ENCODE data around the gene ZKSCAN2.

Gene ZKSCAN2

DNA sequence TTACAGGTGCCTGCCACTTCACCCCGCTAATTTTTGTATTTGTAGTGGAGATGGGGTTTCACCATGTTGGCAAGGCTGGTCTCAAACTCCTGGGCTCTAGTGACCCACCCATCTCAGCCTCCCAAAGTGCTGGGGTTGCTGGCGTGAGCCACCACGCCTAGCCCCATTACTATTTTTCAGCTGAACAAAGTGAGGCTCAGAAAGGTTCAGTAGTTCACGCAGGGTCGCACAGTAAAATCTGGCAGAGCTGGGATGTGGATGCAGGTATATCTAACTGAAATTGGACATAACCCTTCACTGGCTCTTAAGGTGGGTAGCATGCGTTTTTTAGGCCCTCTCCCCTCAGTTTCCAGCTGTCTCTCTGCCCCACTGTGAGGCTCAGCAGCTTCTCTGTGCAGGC, 33.7 kb downstream of the ZKSCAN2 start:
- DNase-seq (ENCODE audit: low read depth): no peak

DNA sequence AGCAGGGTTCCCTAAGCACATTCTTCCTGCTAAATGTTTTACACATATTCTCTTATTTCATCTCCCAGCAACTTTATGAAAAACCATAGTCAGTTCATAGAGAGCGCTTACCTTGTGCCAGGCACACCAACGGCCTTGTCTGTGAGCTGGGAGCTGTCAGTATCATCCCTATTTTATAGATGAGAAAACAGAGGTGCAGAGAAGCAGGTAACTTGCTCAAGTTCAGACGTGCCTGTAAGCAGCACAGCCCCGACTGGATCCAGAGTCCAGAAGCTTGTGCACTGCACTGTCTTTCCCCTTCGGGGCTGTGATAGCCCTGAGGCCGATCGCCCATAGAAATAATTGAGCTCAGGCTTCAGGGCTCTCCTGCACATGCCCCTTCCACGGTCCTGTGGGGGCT, 34.7 kb downstream of the ZKSCAN2 start:
- DNase-seq (ENCODE audit: low read depth): no peak

DNA sequence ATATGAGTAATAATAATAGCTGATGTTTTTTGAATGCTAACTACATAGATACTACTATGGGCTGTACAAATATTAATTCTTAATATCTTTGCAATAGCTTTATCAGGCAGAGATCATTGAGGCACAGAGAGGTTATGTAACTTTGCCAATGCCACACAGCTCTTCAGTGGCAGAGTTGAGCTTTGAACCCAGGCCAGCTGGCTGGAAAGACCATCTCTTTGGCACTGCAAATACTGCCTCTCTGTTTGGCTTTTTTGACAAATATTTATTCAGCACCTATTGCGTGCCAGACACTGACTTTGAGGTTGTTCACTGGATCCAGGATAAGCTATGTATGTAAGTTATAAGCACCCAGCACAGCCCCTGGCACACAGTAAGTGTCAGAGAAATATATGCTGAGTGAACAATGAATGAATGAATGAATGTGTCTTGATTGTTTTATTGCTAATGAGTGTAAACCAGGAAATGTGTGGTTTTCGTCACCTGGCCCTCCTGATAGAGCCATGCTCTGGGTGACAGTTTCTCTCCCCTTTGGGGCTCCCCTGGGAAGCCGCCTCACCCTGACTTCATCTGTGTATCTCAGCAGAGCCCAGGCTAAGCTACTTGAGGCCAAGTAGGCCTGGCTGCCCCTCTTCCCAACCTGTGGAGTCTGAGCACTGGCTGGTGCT, 38.4 kb downstream of the ZKSCAN2 start:
- no peak for DNase-seq (ENCODE audit: low read depth)

DNA sequence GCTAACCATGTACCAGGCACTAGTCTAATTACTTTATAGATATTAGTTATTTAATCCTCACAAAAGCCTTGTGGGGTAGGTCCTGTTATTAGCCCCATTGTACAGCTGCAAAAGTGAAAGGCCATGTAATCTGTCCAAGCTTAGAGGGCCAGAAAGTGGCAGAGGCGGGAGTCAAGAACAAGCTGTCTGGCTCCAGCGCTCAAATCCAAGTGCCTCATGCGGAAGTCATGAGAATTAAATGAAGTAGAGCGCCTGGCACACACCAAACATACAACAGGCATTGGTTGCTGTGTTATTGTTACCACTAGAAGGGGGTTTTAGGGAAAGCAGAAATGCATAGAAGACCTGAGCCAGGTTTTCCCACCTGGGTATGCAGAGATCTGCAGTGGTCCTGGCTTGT, 39.7 kb downstream of the ZKSCAN2 start:
- no peak for DNase-seq (ENCODE audit: low read depth)

DNA sequence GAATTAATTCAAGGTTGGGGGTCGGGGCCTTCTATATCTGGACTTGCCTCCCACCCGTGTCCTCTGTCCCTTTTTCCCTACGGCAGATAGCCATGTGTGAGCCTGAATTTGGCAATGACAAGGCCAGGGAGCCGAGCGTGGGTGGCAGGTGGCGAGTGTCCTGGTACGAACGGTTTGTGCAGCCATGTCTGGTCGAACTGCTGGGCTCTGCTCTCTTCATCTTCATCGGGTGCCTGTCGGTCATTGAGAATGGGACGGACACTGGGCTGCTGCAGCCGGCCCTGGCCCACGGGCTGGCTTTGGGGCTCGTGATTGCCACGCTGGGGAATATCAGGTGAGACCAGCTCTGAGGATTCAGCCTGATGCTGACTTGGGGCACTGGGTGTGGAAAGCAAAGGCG, 40.5 kb downstream of the ZKSCAN2 start:
- DNase-seq (ENCODE audit: low read depth): no peak

DNA sequence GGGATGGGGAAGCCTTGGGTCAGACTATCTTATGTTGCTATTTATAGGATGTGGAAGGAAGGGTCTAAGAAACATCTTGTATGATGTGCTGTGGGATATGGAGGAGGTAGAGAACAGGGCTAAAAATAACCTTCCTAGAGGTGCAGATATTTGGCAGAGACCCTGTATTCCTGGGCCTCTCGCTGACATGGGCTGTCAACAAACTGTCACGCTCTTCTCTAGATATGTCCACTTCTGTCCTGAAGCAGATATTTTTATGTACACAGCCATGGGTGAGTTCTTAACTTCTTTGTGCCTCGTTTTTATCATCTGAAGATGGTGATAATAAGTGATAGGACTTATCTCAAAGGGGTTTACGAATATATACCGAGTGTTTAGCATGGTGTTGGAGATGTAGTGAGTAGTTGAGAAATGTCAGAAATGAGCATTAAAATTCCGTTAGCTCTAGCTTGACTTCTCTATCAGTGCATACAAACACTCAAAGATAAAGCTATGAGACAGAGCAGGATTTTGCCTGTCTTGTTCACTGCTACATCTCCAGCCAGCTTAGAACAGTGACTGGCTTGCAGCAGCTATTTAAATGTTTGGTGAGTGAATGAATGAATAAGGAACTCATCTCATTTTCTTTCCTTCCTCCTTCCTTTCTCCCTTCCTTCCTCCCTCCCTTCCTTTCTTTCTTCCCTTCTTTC, 43.8 kb downstream of the ZKSCAN2 start:
- DNase-seq (ENCODE audit: low read depth): no peak

GRCh38 chr16:25212636-25213035, 45.0 kb downstream of the ZKSCAN2 start:
- DNase-seq (ENCODE audit: low read depth): no peak

- DNase-seq (ENCODE audit: low read depth): no peak
Measured at GRCh38 chr16:25210758-25211157, 46.9 kb downstream of the ZKSCAN2 start.

- no peak for DNase-seq (ENCODE audit: low read depth)
Measured at GRCh38 chr16:25199457-25199856, 58.2 kb downstream of the ZKSCAN2 start.

DNA sequence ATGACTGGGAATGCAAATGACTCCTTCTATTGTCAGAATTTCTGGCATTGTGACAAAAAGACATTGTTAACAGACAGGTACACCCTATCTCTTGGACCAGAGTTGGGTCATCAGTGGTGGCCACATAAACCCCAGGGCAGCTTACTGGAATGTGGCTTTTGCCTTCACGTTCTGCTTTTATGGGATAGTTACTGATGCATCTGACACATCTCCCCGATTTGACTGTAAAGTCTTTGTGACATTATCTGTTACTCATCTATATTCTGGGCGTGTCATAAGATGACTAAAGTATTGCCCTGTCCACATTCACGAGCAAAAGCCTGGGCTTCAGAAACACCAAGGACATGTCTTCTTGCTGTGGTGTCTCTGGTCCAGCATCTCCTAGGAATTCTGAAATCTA, 59.6 kb downstream of the ZKSCAN2 start:
- DNase-seq (ENCODE audit: low read depth): no peak

DNA sequence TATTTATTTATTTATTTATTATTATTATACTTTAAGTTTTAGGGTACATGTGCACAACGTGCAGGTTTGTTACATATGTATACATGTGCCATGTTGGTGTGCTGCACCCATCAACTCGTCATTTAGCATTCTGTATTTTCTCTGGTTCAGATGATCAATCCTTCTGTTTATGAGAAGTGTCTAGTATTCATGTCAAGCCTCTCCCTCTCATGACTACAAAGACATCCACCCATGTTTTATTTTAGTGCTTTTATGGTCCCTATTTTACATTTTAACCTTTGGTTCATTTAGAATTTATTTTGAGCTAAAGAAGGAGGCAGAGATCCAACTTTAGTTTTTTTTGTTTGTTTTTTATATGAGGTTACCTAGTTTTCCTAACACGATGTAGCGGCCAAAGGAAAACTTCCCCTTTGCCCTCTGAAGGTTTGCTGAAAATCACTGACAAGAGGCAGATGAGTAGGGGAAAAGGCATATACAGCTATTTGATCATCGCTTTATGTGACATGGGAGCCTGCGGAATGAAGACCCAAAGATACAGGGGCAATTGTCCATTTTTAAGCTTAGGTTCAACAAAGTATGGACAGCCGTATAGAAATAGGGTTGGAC, 63.3 kb downstream of the ZKSCAN2 start:
- no peak for DNase-seq (ENCODE audit: low read depth)

- DNase-seq (ENCODE audit: low read depth): no peak
Measured at GRCh38 chr16:25192096-25192495, 65.5 kb downstream of the ZKSCAN2 start.

- DNase-seq (ENCODE audit: low read depth): no peak
Measured at GRCh38 chr16:25189305-25189704, 68.3 kb downstream of the ZKSCAN2 start.

- DNase-seq (ENCODE audit: low read depth): no peak
Measured at GRCh38 chr16:25187491-25187795, 70.2 kb downstream of the ZKSCAN2 start.

Measured in stimulated activated CD8-positive, alpha-beta memory T cell treated with anti-CD3 and anti-CD28 coated beads, Interleukin-12 subunit alpha, Interleukin-12 subunit beta, amount 100 ng/mL, for 1 hour (primary cell).